Heart left ventricle (tissue), 16 donors: ENCODE data around the gene WDR47. TPM values are rescaled to one million over a fixed set of nuclear protein-coding genes. Genes with fewer than 3 reads are reported as not detected.
"Not testable (repeated sequence)": the region's sequence is repeated elsewhere in the genome, so short reads cannot be mapped to it uniquely, and the experiment has no call there.

Source experiments
- ATAC-seq, 4 donors: fragments of 200-7000 bp; cut with Tn5 transposase; one replicate each; pipeline ENCODE4 v1.9.1; 2020 to 2022; ENCODE audit warnings: moderate library complexity in 4 of 4, mild to moderate bottlenecking in 3 of 4, moderate number of reproducible peaks in 1 of 4
- DNase-seq, 5 donors: peaks; one replicate each; pipeline ENCODE4 v3.0.0-alpha.2; 2020
- H3K27ac ChIP-seq, 12 donors: fragments of 200-600 bp; sonication (generic) in 4 of 12; one replicate each; pipeline versions ENCODE4 v1.5.0 to v1.8.0; 2016 to 2022; ENCODE audit warnings: mild to moderate bottlenecking in 2 of 12
- H3K27me3 ChIP-seq, 9 donors: fragments of 200-600 bp; sonication (generic) in 2 of 9; one replicate each; pipeline versions ENCODE4 v1.5.1 to v1.8.0; 2016 to 2022; ENCODE audit warnings: mild to moderate bottlenecking in 3 of 9
- H3K36me3 ChIP-seq, 9 donors: fragments of 200-600 bp; sonication (generic) in 2 of 9; one replicate each; pipeline versions ENCODE4 v1.5.0 to v1.8.0; 2018 to 2022; ENCODE audit warnings: mild to moderate bottlenecking in 2 of 9
- H3K4me1 ChIP-seq, 12 donors: fragments of 200-600 bp; sonication (generic) in 4 of 12; one replicate each; pipeline versions ENCODE4 v1.5.0 to v1.8.0; 2016 to 2022; ENCODE audit warnings: mild to moderate bottlenecking in 3 of 12
- H3K4me3 ChIP-seq, 12 donors: fragments of 200-600 bp; sonication (generic) in 4 of 12; one replicate each; pipeline versions ENCODE4 v1.5.0 to v1.8.0; 2017 to 2022; ENCODE audit warnings: mild to moderate bottlenecking in 9 of 12, moderate library complexity in 4 of 12
- H3K9me3 ChIP-seq, 12 donors: fragments of 200-600 bp; sonication (generic) in 4 of 12; one replicate each; pipeline versions ENCODE4 v1.5.0 to v1.8.0; 2016 to 2022; ENCODE audit warnings: mild to moderate bottlenecking in 1 of 12
- POLR2A ChIP-seq, 2 donors: fragments of 450-650 bp; IDR thresholded peaks; one replicate each; pipeline ENCODE4 v1.6.1; 2017; ENCODE audit warnings: antibody characterized with exemption in 2 of 2, mild to moderate bottlenecking in 2 of 2, moderate library complexity in 2 of 2
- WGBS, 4 donors: extraction: QIAGEN DNeasy Blood & Tissue Kit in 2 of 4; methylation state at CpG; one replicate each; pipeline versions ENCODE4 v1.1.5 to v1.1.7; 2013 to 2018; 5-methylcytosine and 5-hydroxymethylcytosine counted together
- intact Hi-C, 10 donors: fragments of 100-400 bp; cut with DNase I; formaldehyde crosslinking; loops; one replicate each; pipeline versions ENCODE4 v1.11.1 to v1.14.2; 2022
- polyA plus RNA-seq, 2 donors: library from polyadenylated mRNA; stranded (reverse); fragments of 200-250 nt; gene quantifications; one replicate each; pipeline ENCODE4 v1.2.3, GENCODE V29; 2013
- total RNA-seq, 9 donors: library from RNA; depleted of rRNA in 2 of 9; stranded (reverse); fragments of >200 nt in 2 of 9; fragmentation: NEBNext Ultra II Directional in 3 of 9; extraction: Animal tissue kit (Norgen Biotek cat#: 25700) in 3 of 9; gene quantifications; one replicate each; pipeline versions ENCODE4 v1.1.0 to v1.2.4, GENCODE V29; 2016 to 2023
- TF ChIP-seq, protein P1 (sequence below), 12 donors: fragments of 200-600 bp; sonication (generic) in 4 of 12; IDR thresholded peaks; one replicate each; pipeline versions ENCODE4 v1.5.0 to v1.8.0; 2018 to 2022; ENCODE audit warnings: antibody characterized with exemption in 12 of 12, mild to moderate bottlenecking in 5 of 12
- donor health status: ischemic (EF 13 %, LVEDD 7.1; RV severe dilation, severe dysfunction).
- donor health status: healthy with polysubstance abuse.
- donor health status: DM: no; HTN: yes; CAD: no.
- donor health status: DM: no; HTN: no; CAD: no.
- donor health status: ischemic (EF 25% LVEDD 6.9; RV normal size, moderate dysfunction).
- donor health status: ischemic (EF 25% LVEDD 5.7; RV mildly dilated, moderate dysfunction).
- donor health status: healthy.
- donor health status: DM: yes; HTN: yes; CAD: no.
- donor health status: ischemic (EF 35%, LVEDD 5.7; RV mildly dilated, moderate dysfunction).
- donor health status: nonischemic (EF 11% LVEDD 7.7; RV severe dilation, severe dysfunction).
- donor health status: DM: yes; HTN: yes; CAD: no.
- donor health status: PGD.
- donor health status: ischemic (EF 29% LVEDD 5.4; RV normal size, mild dysfunction).
- donor health status: nonischemic (EF 23%, LVEDD 6.1; RV moderate dilation, normal function).

Gene WDR47
- total and polyA plus RNA-seq, 11 donors, result 2.6 to 22.3 (median 14.6) TPM

DNA sequence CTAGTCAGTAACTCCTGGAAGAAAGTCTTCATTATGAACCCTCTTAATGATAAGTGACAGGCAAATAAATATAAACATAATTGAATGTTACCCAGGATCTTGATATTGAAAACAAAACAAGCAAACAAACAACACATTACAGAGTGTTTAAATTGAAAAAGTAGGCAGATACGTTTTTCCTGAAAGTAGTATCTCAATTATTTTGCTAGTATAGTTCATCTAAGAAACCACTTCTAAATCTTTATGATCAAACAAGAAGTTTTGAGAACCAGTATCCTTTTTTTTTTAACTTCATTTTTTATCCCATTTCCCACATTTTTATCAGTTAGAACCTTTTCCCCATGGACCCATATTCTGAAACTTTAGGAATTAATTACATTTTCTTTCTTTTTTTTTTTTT, 3.7 kb upstream of the WDR47 start:
- H3K36me3 ChIP-seq, result peaks cover 0 to 3% (median 0%) of the 10 kb centered on the region in 9 donors
- TF ChIP-seq, protein P1, sequence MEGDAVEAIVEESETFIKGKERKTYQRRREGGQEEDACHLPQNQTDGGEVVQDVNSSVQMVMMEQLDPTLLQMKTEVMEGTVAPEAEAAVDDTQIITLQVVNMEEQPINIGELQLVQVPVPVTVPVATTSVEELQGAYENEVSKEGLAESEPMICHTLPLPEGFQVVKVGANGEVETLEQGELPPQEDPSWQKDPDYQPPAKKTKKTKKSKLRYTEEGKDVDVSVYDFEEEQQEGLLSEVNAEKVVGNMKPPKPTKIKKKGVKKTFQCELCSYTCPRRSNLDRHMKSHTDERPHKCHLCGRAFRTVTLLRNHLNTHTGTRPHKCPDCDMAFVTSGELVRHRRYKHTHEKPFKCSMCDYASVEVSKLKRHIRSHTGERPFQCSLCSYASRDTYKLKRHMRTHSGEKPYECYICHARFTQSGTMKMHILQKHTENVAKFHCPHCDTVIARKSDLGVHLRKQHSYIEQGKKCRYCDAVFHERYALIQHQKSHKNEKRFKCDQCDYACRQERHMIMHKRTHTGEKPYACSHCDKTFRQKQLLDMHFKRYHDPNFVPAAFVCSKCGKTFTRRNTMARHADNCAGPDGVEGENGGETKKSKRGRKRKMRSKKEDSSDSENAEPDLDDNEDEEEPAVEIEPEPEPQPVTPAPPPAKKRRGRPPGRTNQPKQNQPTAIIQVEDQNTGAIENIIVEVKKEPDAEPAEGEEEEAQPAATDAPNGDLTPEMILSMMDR (IDR thresholded peaks at IDR 0.05), result no peak
- no peak for TF ChIP-seq POLR2A (IDR thresholded peaks at IDR 0.05)
- peaks cover 0 to 13% (median 3%) of the 10 kb centered on the region in 12 donors for H3K4me1 ChIP-seq
- H3K27me3 ChIP-seq, result no peaks in the 10 kb centered on the region
- no peak overlapping the region for H3K4me3 ChIP-seq
- DNase-seq (no peak), ATAC-seq (no peak)
- H3K9me3 ChIP-seq, result no peaks in the 10 kb centered on the region
- WGBS, 4 donors, result 60 to 74% (median 66%) methylated on average over 1 of the region's 1 CpG
- no peak overlapping the region for H3K27ac ChIP-seq
- intact Hi-C loops, result no loop called here

- H3K4me3 ChIP-seq, result peak overlapping the region; percentile 75 to 100 (median 96)
- H3K27ac ChIP-seq, result peak overlapping the region in 11 of 12 donors; percentile 65 to 94 (median 87)
- intact Hi-C loops, result loop anchor here in 6 of 10 donors (2.0 to 5.0 kb wide), 6 partner anchors 36 to 72 kb away; partner anchors contain the start of genes ELAPOR1 (in 2 of the 6), TMEM167B (in 2 of the 6) and TAF13 (in 1 of the 6)
- H3K27me3 ChIP-seq, result no peaks in the 10 kb centered on the region
- 0 to 1% (median 1%) methylated on average over 19 to 44 of the region's 44 CpGs for WGBS, 4 donors
- peak in 4 of 5 donors; percentile 29 to 68 (median 32) for DNase-seq
- H3K9me3 ChIP-seq, result no peaks in the 10 kb centered on the region
- peaks cover 0 to 3% (median 0%) of the 10 kb centered on the region in 9 donors for H3K36me3 ChIP-seq
- peak; percentile 4 to 40 (median 24) for ATAC-seq
- H3K4me1 ChIP-seq, result peaks cover 0 to 18% (median 9%) of the 10 kb centered on the region in 12 donors
- TF ChIP-seq, protein P1 (IDR thresholded peaks at IDR 0.05), result no peak
- no peak for TF ChIP-seq POLR2A (IDR thresholded peaks at IDR 0.05)
Observed at GRCh38 chr1:109040989-109041620, 797 bp downstream of the WDR47 start.

GRCh38 chr1:109040627-109040988, 1.3 kb downstream of the WDR47 start:
- Histone ChIP-seq H3K9me3 (no peaks in the 10 kb centered on the region), H3K4me1 (peaks cover 0 to 18% (median 9%) of the 10 kb centered on the region in 12 donors), H3K27me3 (no peaks in the 10 kb centered on the region), H3K27ac (peak overlapping the region in 6 of 12 donors; percentile 82 to 90 (median 88)), H3K4me3 (peak overlapping the region in 11 of 12 donors; percentile 75 to 100 (median 94)), H3K36me3 (peaks cover 0 to 3% (median 0%) of the 10 kb centered on the region in 9 donors)
- intact Hi-C loops, result loop anchor here in 6 of 10 donors (2.0 to 5.0 kb wide), 6 partner anchors 37 to 72 kb away; partner anchors contain the start of genes ELAPOR1 (in 2 of the 6), TMEM167B (in 2 of the 6) and TAF13 (in 1 of the 6)
- TF ChIP-seq, protein P1 (IDR thresholded peaks at IDR 0.05), result no peak
- TF ChIP-seq POLR2A (IDR thresholded peaks at IDR 0.05), result no peak
- 32 to 39% (median 34%) methylated on average over 3 of the region's 3 CpGs for WGBS, 4 donors
- DNase-seq (no peak), ATAC-seq (no peak)

DNA sequence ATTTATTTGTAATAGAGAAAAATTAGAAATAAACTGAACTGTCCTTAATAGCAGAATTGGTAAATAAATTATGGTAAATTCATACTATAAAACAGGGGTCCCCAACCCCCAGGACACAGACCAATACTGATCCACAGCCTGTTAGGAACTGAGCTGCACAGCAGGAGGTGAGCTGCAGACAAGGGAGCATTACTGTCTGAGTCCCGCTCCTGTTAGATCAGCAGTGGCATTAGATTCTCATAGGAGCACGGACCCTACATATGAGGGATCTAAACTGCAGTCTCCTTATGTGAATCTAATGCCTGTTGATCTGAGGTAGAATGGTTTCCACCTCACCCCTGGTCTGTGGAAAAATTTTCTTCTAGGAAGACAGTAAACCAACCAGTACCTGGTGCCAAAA, 7.5 kb downstream of the WDR47 start:
- 95 to 99% (median 97%) methylated on average over 2 of the region's 2 CpGs for WGBS, 4 donors
- Histone ChIP-seq H3K4me1 (peaks cover 0 to 5% (median 0%) of the 10 kb centered on the region in 12 donors), H3K36me3 (no peaks in the 10 kb centered on the region), H3K27ac (no peak overlapping the region), H3K9me3 (no peaks in the 10 kb centered on the region), H3K4me3 (no peak overlapping the region), H3K27me3 (no peaks in the 10 kb centered on the region)
- TF ChIP-seq, protein P1 (IDR thresholded peaks at IDR 0.05), result no peak
- no peak for TF ChIP-seq POLR2A (IDR thresholded peaks at IDR 0.05)
- intact Hi-C loops, result no loop called here
- no peak for ATAC-seq
- no peak for DNase-seq

DNA sequence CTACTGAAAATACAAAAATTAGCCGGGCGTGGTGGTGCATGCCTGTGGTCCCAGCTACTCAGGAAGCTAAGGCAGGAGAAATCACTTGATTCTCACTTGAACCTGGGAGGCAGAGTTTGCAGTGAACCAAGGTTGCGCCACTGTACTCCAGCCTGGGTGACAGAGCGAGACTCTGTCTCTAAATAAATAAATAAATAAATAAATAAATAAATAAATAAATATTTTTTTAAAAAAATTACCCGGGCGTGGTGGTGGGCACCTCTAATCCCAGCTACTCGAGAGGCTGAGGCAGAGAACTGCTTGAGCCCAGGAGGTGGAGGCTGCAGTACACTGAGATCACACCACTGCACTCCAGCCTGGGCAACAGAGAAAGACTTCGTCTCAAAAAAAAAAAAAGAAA, 12.4 kb downstream of the WDR47 start:
- not testable (repeated sequence) for H3K36me3 ChIP-seq, H3K4me3 ChIP-seq, DNase-seq, H3K27ac ChIP-seq, H3K9me3 ChIP-seq, H3K27me3 ChIP-seq, H3K4me1 ChIP-seq, ATAC-seq
- intact Hi-C loops, result loop anchor here in 1 of 10 donors (10.0 kb wide), 1 partner anchor 85 kb away; the partner anchor contains the start of gene ELAPOR1
- 94 to 98% (median 97%) methylated on average over 8 of the region's 8 CpGs for WGBS, 4 donors
